GM18868 (cell line): ENCODE results near the gene CENPA.
"Not testable (repeated sequence)": the region's sequence is repeated elsewhere in the genome, so short reads cannot be mapped to it uniquely, and the experiment has no call there.

ENCODE experiments used
- ATAC-seq: cut with Tn5 transposase; IDR thresholded peaks from one replicate; pipeline ENCODE4 v1.9.1; 2021; ENCODE audit warnings: mild to moderate bottlenecking, moderate library complexity; ENCODE audit not compliant: unreplicated experiment

CENPA gene

GRCh38 chr2:26759845-26760244, 26.0 kb upstream of the CENPA start:
- no peak for ATAC-seq

GRCh38 chr2:26760991-26761390, 24.9 kb upstream of the CENPA start:
- not testable (repeated sequence) for ATAC-seq

GRCh38 chr2:26763019-26763418, 22.8 kb upstream of the CENPA start:
- no peak for ATAC-seq

GRCh38 chr2:26764078-26764887, 21.6 kb upstream of the CENPA start, which contains the start of gene SLC35F6:
Gene SLC35F6 (plus strand): TSS chr2:26764284. CDS start chr2:26764350, 66 bp downstream.
- peak; percentile 79 for ATAC-seq

- ATAC-seq = no peak
Observed at GRCh38 chr2:26764906-26765305, 20.9 kb upstream of the CENPA start.

- no peak for ATAC-seq
Observed at GRCh38 chr2:26765475-26766200, 20.2 kb upstream of the CENPA start.

GRCh38 chr2:26767129-26767528, 18.7 kb upstream of the CENPA start:
- ATAC-seq = no peak

GRCh38 chr2:26767894-26768487, 17.9 kb upstream of the CENPA start:
- no peak for ATAC-seq

GRCh38 chr2:26768759-26769088, 17.1 kb upstream of the CENPA start:
- no peak for ATAC-seq

- no peak for ATAC-seq
Observed at GRCh38 chr2:26769089-26769761, 16.6 kb upstream of the CENPA start.

GRCh38 chr2:26770986-26771586, 14.8 kb upstream of the CENPA start:
- ATAC-seq = no peak

- ATAC-seq = no peak
Observed at GRCh38 chr2:26772064-26773001, 13.5 kb upstream of the CENPA start.

GRCh38 chr2:26776195-26776800, 9.6 kb upstream of the CENPA start:
- ATAC-seq = no peak

GRCh38 chr2:26778098-26778497, 7.8 kb upstream of the CENPA start:
- no peak for ATAC-seq

GRCh38 chr2:26778507-26778906, 7.3 kb upstream of the CENPA start:
- no peak for ATAC-seq

- no peak for ATAC-seq
Observed at GRCh38 chr2:26780203-26780760, 5.6 kb upstream of the CENPA start.

- no peak for ATAC-seq
Observed at GRCh38 chr2:26782876-26783704, 2.8 kb upstream of the CENPA start.

- ATAC-seq = no peak
Observed at GRCh38 chr2:26784570-26785234, 1.2 kb upstream of the CENPA start.
